Right hindlimb (tissue), 1 donor: Measurements from ENCODE around the gene DMRT1.
A peak's percentile ranks its signal among the peaks of the same experiment; 100 is the strongest.
"Not testable (repeated sequence)": the region's sequence is repeated elsewhere in the genome, so short reads cannot be mapped to it uniquely, and the experiment has no call there.

Experiments used
- DNase-seq: peaks from one replicate; pipeline ENCODE4 v3.0.0-alpha.2; 2018

The DMRT1 gene

DNA sequence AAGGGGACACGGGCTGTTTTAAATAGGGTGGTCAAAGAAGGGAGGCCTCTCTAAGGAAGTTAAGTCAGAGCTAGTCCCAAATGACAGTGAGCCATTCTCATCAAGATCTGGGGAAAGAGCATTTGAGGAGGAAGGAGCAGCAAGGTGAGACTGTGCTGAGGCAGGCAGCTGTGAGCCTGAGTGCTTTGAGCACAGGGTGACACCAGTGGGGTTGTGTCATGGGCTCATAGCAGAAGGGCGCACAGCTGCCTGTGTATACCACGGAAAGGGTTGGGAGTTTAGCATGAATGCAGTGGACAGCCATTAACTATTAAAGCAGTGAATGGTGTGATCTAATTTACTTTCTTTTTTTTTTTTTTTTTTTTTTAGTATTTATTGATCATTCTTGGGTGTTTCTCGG is 19.2 kb downstream of the DMRT1 start:
- no peak for DNase-seq

DNA sequence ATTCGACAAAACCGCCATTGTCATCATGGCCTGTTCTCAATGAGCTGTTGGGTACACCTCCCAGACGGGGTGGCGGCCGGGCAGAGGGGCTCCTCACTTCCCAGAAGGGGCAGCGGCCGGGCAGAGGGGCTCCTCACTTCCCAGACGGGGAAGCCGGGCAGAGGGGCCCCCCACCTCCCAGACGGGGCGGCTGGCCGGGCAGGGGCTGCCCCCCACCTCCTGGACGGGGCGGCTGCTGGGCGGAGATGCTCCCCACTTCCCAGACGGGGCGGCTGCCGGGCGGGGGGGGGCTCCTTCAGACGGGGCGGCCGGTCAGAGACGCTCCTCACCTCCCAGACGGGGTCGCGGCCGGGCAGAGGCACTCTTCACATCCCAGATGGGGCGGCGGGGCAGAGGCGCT is 20.0 kb downstream of the DMRT1 start:
- DNase-seq = not testable (repeated sequence)

DNA sequence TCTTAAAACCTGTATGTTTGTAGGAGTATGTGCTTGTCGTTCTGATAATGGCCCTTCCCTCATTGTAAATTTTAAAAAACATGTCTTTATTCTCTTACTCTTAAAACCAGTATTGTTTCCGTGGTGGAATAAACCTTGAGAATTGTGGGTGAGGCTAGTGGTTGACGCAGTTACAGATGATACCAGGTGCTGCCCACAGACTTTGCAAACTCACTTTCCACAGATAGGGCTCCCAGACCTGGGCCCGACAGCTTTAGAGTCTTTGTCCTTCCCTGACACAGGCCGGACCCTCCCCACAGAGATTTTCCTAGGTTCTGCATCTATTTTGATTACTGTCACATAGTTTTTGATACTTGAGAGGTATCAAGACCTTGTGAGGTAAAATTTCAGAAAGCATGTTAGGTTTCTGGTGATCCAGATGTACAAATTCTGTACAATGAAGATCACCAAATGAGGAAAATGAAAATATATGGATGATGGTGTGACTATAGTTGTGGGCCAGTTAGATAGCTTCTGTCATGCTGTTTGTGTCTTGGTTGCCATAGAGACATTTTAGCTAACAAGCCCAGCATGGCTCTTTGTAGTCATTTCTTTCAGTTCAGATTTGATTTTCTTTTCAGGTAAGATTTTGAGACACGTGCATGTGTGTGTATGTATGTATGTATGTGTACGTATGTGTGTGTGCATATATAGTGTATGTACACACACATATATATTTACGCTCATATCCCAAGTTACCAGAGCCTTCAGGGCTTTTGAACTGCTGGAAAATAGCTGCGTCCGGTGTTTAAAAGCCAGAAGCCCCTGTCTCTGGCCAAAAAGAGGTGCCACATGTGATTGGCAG is 33.8 kb downstream of the DMRT1 start:
- no peak for DNase-seq

DNA sequence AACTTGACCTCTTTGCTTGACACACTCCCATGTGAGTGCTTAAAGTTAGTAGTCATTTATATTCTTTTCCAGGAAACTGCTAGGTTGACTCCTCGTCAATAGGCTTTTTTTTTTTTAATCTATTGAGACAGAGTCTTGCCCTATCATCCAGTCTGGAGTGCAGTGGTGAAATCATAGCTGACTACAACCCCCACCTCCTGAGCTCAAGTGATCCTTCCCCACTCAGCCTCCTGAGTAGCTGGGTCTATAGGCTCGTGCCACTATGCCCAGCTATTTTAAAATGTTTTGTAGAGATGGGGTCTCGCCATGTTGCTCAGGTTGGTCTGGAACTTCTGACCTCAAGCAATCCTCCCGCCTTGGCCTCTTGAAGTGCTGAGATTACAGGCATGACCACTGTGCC is 34.9 kb downstream of the DMRT1 start:
- DNase-seq = no peak

DNA sequence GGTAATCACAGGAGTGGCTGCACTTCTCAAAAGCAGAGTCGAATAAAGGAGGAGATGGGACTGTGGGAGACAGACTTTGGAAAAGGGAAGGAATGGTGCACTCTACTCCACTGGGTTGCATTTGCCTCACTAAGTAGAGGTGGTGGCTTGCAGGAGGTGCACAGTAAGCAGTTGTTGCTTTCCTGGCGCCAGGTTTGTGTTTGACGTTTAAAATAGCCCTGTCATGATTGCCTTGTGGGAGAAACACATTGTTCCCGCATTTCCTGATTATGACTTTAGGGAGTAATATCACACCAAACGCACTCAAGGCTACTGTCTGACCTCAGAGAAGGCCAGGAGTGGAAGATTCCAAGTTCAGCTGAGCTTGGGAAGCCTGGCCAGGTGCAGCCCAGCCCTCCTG is 36.7 kb downstream of the DMRT1 start:
- DNase-seq = no peak

DNA sequence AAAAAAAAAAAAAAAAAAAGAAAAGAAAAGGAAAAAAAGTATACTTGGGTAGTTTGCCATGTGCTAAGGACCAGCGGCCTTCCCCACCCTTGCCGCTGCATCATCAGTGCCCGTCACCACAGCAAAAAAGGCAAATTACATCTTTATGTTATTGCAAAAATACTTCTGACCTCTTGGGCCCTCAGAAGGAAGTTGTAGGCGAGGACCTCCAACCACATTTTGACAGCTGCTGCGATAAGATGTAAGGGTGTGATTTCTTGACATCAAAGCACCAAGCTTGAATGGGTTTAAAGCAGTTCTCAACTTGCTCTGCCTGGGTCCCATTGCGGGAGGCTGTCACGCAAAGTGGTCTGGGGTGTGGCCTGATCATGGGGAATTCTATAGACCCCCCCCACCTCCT is 39.2 kb downstream of the DMRT1 start:
- DNase-seq = no peak

DNA sequence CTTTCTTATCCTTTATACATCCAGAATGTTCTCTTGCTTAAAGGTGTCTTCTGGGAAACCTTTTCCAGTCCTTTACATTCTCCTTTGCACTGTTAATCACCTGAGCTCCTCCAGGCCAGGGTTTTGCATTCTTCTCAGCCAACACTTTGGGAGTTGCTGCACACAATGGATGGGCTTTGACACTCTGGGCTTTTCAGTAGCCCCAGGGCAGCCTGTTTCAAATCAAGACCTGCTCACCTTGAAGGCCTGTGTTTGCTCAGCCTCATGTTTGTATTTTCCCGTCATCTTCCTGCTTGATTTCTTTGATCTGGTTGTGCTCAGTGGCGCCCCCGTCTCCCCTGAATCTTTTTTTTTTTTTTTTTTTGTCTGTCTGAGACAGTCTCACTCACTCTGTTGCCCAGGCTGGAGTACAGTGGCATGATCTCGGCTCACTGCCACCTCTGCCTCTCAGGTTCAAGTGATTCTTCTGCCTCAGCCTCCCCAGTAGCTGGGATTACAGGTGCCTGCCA is 41.0 kb downstream of the DMRT1 start:
- no peak for DNase-seq

DNA sequence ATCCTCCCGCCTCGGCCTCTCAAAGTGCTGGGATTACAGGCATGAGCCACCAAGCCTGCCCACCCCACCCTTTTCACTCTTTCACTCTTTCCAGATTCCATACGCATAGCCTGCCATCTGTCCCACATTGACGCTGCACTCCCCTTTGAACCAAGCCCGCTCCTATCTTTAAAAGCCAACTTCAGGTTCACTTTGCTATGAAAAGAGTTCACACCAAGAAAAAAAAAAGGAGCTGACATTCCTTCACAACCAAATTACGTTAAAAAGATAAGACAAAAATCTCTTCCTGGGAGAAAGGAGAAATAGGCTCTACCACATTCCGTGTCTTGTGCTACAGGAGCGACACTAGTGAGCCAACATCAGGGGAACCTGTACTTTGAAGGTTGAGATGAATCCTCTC is 41.5 kb downstream of the DMRT1 start:
- no peak for DNase-seq

DNA sequence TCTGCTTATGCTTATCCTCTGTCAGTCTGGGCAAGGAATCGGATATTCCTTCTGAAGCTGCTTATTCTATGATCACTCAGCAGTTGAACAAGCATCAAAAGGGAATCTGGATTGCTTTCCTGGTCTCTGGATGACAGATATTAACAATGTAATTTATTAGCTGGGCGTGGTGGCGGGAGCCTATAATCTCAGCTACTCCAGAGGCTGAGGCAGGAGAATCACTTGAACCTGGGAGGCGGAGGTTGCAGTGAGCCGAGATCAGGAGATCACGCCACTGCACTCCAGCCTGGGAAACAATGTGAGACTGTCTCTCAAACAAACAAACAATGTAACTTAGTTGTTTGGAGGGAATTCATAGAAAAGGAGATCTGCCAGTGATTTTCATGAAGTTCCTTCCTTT is 45.4 kb downstream of the DMRT1 start:
- DNase-seq = no peak

DNA sequence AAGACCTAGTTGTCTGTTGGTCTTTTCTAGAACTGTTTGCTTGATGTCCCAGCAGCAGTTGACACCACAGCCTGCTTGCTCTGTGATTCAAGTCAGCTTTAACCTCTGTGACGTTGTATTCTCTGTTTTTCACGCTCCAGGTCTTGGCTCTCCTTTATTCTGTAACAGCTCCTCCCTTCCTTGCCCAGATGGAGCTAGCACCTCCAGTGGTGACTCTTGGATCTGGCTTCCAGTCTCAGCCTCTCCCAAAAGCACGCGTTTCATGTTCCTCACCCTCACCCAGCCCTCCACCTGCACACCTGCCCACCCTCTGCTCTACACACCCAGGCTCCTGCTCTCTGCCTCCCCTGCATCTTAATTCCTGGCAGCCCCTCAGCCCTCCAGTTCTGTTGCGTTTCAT is 50.6 kb downstream of the DMRT1 start:
- no peak for DNase-seq

DNA sequence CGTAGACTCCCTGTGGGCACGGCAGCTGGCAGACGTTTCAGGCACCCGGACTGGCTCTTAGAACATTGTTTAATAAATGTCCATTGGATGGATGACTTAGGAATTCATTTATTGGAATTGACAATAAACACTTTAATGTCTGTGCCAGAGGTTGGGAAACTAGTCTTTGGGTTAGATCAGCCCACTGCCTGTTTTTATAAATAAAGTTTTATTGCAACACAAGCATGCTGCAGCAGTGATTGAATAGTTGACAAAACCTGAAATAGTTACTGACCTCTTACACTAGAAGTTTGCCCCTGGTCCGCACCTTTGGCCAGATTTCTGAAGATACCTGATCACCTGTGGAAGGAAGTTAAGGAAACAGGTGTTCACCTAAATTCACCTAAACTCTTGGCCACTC is 51.6 kb downstream of the DMRT1 start:
- no peak for DNase-seq

DNA sequence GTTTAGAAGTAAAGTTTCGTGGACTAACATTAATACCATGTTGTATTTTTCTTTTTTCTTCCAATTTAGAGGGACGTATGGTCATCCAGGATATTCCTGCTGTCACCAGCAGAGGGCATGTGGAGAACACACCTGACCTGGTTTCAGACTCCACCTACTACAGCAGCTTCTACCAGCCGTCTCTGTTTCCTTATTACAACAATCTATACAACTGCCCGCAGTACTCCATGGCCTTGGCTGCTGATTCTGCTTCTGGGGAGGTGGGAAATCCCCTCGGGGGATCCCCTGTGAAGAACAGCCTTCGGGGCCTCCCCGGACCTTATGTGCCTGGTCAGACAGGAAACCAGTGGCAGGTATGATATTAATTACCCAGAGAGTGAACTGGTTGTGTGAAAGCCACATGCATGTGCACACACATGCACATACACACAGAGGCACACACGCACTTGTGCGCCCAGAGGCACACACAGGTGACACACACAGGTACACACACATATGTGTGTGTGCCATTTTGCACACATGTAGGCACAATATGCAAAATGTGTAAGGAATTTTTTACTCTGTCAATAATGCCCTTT is 52.4 kb downstream of the DMRT1 start:
- peak; percentile 58 for DNase-seq

DNA sequence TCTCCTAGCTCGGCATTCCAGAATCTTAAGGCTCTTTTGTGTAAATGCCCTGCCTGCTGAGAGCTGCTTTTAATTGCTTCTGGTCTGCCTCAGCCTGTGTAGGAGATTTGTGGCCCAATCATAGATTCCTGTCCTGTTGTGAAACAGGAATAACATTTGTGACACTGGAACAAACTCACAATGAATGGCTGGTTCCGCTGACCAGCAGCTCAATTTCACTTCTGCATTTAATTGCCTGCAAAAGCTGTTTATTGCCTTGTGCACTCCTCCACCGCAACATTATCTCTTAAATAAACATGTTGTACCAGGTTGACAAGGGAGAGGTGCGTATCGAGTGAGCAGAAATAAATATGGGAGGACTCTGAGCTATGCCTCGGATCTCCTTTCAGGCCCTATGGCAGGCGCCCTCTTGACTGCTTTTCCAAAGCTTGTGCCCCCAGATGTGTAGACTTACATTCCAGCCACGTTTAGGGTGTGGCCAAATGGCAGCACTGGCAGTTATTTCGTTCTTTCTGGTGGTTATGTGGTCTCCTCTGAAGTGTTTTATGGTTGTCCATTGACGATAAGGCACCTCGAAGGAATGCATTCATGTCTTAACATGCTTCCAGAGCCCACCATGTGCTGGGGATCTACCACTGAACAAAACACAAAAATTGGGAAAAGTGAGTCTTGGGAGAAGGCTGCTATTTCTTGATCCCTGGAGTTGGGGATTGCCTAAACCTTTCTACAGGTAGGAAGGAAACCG is 58.1 kb downstream of the DMRT1 start:
- DNase-seq = no peak

DNA sequence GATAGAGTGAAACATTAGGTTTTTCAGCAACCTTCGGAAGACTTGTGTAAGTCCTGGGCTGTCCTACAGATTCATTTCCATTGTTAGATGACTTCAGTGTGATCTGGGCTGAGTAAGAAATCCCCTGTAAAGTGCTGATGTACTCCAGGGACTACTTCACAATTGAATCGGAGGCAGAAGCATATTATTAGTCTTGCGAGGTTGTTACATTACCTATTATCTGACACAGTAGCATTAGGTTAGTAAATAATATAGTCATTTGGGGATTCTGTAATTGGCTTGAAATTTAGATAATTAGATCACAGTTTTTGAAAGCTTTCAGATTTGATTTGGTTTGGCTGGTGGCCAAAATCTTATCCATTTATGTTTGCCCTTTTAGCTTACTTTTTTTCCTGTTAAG is 62.4 kb downstream of the DMRT1 start:
- DNase-seq = no peak

DNA sequence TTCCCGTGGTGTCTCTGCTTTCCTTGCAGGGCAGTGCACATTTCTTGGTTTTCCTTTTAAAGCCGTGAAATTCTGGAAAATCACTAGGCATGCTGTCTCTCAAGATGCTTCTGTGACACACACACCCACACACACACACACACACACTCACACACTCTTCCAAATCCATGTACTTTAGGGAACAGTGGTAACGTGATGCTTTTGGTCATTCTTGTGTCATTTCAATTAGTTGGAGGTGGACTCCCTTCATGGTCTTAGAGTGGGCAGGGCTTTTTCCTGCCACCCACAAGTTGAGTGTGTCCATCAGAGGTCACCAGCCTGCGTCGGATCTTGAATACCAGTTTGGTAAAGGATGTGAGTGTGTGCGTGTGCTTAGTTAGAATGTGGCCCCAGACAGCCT is 64.4 kb downstream of the DMRT1 start:
- DNase-seq = no peak

DNA sequence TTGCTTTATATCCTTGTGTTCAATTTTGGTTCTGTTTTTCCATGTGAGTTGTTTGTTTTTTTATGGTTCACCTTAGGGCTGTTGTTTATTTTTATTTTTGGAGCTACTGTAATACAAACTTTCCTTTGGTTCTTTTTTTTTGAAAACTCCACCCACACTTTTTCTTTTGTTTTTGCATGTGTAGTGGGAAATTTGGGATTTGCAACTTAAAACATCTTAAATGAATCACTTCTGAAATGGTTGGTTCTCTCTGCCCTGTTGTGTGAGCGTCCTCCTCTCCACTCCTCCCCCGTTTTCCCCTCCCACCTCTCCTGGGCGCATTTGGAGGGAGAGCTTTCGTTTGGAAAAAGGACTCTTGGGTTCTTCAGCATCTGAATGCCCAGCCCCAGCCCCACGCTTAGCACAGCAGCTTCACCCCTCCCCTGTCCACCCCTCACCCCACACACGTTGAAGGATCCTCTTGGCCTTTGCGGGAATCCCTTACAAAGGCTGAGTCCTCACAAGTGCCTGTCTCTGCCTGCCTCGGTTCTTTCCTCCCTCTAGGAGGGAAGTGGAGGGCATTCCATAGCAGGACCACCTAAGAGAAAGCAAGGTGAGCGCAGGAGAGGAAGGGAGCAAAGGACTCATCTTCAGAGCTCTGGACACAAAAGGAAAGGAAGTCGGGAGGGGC is 67.2 kb downstream of the DMRT1 start:
- no peak for DNase-seq

DNA sequence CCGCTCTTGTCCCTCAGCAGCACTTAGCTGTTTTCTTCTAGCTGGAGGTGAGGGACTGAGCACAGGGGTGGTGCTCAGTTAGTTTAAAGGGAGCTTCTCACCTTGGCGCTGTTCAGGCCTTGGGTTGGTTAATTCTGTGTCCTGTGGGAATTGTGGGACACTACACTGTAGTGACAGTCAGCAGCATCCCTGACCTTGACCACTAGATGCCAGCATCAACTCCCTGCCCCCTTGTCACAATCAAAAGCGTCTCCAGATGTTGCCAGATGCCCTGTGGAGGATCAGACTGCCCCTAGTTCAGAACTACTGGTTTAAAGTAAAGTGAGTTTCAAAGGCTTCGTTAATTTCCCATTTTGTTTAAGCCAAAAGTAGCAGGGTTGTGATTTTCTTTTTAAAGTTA is 69.5 kb downstream of the DMRT1 start:
- no peak for DNase-seq

DNA sequence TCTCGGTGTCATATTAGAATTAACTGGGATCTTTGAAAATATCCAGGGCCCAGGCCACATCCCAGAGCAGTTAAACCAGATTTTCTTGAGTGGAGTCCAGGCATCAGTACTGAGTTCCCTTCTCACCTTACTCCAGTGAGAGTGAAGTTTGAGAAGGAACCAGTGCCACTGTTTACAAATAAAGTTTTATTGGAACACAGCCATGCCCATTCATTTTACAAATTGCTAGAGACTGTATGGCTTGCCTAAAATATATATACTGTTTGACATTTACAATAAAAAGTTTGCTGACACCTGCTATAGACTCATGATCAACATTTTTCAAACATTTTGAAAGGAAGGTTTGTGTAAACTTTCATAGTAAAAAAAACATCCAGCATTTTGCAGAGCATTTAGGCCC is 71.3 kb downstream of the DMRT1 start:
- DNase-seq = no peak

DNA sequence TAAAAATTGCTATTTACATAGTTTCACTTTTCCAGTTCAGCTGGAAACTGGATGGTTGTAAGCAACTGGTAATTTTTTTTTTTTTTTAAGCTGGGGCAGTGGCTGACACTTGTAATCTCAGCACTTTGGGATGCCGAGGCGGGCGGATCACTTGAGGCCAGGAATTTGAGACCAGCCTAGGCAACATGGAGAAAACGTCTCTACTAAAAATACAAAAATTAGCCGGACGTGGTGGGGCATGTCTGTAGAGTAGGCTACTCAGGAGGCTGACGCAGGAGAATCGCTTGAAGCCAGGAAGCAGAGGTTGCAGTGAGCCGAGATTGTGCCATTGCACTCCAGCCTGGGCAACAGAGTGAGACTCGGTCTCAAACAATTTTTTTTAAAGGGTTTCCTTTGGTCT is 72.0 kb downstream of the DMRT1 start:
- DNase-seq = not testable (repeated sequence)

DNA sequence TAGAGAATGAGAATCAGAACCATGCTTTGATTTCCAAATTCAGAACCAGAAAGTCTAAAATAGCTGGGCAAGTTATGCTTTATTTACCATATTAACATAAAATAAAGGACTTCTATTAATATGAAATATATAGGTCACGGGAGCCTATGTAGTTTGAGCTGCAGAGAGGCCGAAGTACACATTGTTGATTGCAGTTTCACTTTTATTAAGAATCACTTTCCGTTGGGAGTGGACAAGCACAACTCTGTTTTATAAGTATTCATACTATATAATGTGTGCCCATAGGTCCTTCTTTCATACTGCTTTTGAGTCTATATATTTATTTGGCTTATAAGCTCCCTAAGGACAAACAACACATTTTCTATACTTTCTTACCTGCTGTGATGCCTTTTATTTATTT is 76.2 kb downstream of the DMRT1 start:
- no peak for DNase-seq

DNA sequence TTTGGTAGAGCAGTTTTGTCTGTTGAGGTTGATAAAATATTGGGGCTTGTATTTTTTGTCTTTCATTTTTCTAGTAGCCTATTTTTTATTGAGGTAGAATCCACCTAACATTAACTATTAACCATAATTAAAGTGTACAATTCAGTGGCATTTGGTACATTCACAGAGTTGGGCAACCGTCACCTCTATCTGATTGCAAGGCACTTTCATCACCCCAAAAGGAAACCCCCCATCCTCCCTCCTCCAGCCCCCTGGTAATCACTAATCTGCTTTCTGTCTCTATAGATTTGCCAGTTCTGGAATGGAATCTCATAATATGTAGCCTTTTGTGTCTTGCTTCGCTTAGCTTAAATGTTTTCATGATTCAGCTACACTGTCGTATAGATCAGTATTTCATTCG is 79.4 kb downstream of the DMRT1 start:
- DNase-seq = no peak

DNA sequence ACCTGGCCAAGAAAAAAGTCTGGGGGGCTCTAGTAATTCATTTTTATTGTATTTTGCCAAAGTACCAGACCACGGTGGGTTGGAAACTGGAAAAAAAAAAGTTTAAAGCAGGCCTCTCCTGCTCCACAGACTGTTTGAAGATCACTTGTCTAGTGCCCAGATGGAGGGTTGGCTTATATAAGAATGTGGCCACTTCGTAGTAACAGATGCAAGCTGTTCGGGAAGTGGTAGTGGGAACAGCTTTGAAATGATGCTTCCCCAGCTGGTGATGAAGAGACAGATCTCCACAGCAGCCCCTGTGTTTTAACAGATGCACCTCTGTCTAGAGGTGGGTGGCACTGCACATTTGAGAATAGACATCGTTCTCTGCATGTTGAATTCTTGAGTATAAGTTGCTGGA is 80.7 kb downstream of the DMRT1 start:
- DNase-seq = no peak

DNA sequence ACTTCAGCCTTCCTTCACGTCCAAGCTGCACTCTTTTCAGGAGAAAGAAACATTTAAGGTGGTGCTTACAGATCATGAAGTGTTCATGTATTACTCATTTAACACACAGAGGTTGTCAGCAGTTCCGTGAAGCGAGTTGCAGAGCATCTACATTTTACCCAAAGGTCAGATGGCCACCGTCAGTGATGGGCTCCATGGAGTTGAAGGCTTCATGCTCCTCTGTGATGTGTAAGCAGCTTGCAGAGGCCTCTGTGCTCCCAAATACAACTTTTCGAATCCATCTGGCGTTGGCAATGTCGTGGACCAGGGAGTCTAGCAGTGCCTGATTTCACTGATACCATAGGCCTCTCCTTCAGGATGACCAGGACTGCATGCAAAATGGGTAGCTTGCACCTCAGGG is 81.2 kb downstream of the DMRT1 start:
- no peak for DNase-seq
